ENCODE data around the gene UVRAG.

UVRAG gene

GRCh38 chr11:75814677-75815344, at the start of gene UVRAG:
Gene UVRAG, plus strand, starts transcription at chr11:75815210. Its CDS starts 198 bp downstream, at chr11:75815408.
- peak; percentile 99 for DNase-seq

GRCh38 chr11:75766443-75767227, 48.4 kb upstream of the UVRAG start:
- DNase-seq, result no peak

GRCh38 chr11:75767228-75767572, 47.8 kb upstream of the UVRAG start:
- DNase-seq, result no peak

- no peak for DNase-seq
Measured at GRCh38 chr11:75767793-75768111, 47.3 kb upstream of the UVRAG start.

GRCh38 chr11:75768112-75768908, 46.7 kb upstream of the UVRAG start, which contains the start of gene DGAT2:
Gene DGAT2, plus strand, starts transcription at chr11:75768778. Its CDS starts 214 bp downstream, at chr11:75768992.
- peak; percentile 58 for DNase-seq

- no peak for DNase-seq
Measured at GRCh38 chr11:75768909-75769771, 45.9 kb upstream of the UVRAG start.

GRCh38 chr11:75770102-75770501, 44.9 kb upstream of the UVRAG start:
- DNase-seq, result no peak

GRCh38 chr11:75771646-75772410, 43.2 kb upstream of the UVRAG start:
- peak; percentile 41 for DNase-seq

GRCh38 chr11:75773595-75774353, 41.2 kb upstream of the UVRAG start:
- no peak for DNase-seq

- DNase-seq, result no peak
Measured at GRCh38 chr11:75775056-75775455, 40.0 kb upstream of the UVRAG start.

- no peak for DNase-seq
Measured at GRCh38 chr11:75776546-75776945, 38.5 kb upstream of the UVRAG start.

GRCh38 chr11:75777461-75778110, 37.4 kb upstream of the UVRAG start:
- DNase-seq, result no peak

GRCh38 chr11:75778962-75779361, 36.0 kb upstream of the UVRAG start:
- DNase-seq, result no peak

- DNase-seq, result no peak
Measured at GRCh38 chr11:75779960-75780359, 35.0 kb upstream of the UVRAG start.

- no peak for DNase-seq
Measured at GRCh38 chr11:75780888-75781287, 34.1 kb upstream of the UVRAG start.

- no peak for DNase-seq
Measured at GRCh38 chr11:75781296-75781695, 33.7 kb upstream of the UVRAG start.

GRCh38 chr11:75781831-75782230, 33.2 kb upstream of the UVRAG start:
- no peak for DNase-seq

- DNase-seq, result no peak
Measured at GRCh38 chr11:75782540-75783263, 32.3 kb upstream of the UVRAG start.

- no peak for DNase-seq
Measured at GRCh38 chr11:75783416-75784084, 31.5 kb upstream of the UVRAG start.

Measured in NCI-H226 (cell line).